ENCODE data around the gene CCDC15. TPM values are rescaled to one million over a fixed set of nuclear protein-coding genes. Genes with fewer than 3 reads are reported as not detected.

CCDC15 gene
- total and polyA plus RNA-seq, 2 donors (not counting 1 experiment from before 2014, with no cell fraction given): 1.2 to 2.3 TPM

DNA sequence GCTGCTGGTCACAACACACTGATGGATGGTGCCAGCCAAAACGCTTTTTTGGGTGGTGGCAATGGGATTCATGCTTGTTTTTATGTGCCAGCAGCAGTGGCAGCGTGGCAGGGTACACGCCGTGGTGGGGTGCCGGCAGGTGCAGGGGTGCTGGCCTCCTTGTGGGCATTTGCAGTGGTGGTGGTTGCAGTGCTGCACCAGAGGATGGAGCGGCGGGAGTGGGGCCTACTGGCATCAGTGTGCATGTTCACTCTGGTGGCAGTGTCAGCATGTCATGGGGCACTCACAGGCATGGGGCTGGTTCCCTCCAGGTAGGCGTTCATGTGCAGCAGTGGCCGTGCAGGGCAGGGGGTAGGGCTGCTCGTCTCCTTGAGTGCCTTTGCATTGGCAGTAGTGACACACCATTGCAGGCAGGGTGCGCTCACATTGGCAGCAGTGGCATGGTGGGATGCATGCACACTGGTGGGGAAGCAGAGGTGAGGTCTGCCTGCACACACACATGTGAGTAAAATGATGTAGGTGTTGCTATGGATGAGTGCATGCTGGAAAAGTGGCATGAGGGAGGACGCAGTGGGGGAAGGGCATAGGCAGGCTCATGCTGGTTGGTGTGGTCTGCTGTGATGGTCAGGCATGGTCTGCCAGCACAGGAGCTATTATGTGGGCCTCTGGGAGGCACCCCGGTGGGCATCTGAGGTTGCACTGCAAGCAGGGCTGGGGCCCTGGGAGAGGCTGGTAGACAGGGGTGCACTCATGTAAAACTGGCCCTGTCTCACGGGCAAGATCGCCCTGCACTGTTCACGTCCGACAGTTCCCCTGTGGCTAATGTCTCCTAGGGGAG is 29.9 kb downstream of the CCDC15 start:
- Histone ChIP-seq H2AFZ (ENCODE audit: low read length) (no peak overlapping the region), H3K9me3 (ENCODE audit: control insufficient read depth, insufficient read depth, low read depth, low read length) (no peaks in the 10 kb centered on the region), H3K79me2 (ENCODE audit: control insufficient read depth, insufficient read depth, low read length) (no peaks in the 10 kb centered on the region), H3K27ac (ENCODE audit: insufficient read depth, low read length) (no peak overlapping the region), H3K4me2 (ENCODE audit: extremely low read depth, insufficient read depth, low read length) (no peak overlapping the region), H4K20me1 (ENCODE audit: control insufficient read depth, extremely low read depth, insufficient read depth, low read length) (no peaks in the 10 kb centered on the region), H3K36me3 (ENCODE audit: control insufficient read depth, insufficient read depth, low read length) (no peaks in the 10 kb centered on the region), H3K27me3 (ENCODE audit: control insufficient read depth, insufficient read depth, low read length) (no peaks in the 10 kb centered on the region), H3K9ac (ENCODE audit: insufficient read depth, low read length) (no peak overlapping the region), H3K4me1 (ENCODE audit: control insufficient read depth, extremely low read depth, insufficient read depth, low read length) (no peaks in the 10 kb centered on the region), H3K4me3 (replicated peaks in 1 of 4; ENCODE audit: control extremely low read depth in 1 of 4, insufficient read depth in 1 of 4, low read depth in 3 of 4, low read length in 4 of 4) (no peak overlapping the region)
- DNase-seq (ENCODE audit: low read depth in 2 of 2): no peak
- TF ChIP-seq, protein P1, sequence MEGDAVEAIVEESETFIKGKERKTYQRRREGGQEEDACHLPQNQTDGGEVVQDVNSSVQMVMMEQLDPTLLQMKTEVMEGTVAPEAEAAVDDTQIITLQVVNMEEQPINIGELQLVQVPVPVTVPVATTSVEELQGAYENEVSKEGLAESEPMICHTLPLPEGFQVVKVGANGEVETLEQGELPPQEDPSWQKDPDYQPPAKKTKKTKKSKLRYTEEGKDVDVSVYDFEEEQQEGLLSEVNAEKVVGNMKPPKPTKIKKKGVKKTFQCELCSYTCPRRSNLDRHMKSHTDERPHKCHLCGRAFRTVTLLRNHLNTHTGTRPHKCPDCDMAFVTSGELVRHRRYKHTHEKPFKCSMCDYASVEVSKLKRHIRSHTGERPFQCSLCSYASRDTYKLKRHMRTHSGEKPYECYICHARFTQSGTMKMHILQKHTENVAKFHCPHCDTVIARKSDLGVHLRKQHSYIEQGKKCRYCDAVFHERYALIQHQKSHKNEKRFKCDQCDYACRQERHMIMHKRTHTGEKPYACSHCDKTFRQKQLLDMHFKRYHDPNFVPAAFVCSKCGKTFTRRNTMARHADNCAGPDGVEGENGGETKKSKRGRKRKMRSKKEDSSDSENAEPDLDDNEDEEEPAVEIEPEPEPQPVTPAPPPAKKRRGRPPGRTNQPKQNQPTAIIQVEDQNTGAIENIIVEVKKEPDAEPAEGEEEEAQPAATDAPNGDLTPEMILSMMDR (conservative IDR thresholded peaks at IDR 0.05 in 1 of 2, IDR thresholded peaks at IDR 0.05 in 1 of 2; ENCODE audit: low read depth in 1 of 2, low read length in 2 of 2): no peak
- no peak for TF ChIP-seq EZH2 (IDR thresholded peaks at IDR 0.05; ENCODE audit: low read length, missing control alignments)

DNA sequence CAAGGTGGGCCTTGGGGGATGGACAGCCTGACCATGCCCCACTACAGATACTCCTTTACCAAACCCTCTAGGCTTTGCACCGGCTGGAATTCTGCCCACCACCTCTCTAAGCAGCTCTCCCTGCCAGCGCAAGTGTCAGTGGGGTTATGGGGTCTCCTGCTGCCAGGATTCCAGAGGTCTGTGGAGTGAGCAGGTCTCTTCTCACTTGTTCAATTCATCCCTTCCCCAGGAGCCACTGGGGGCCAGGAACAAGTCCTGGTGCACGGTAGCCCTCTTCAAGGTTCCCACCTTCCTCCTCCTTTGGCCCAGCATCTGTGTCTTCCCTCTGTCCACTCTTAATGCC is 30.5 kb downstream of the CCDC15 start:
- Histone ChIP-seq H3K4me3 (replicated peaks in 1 of 4; ENCODE audit: control extremely low read depth in 1 of 4, insufficient read depth in 1 of 4, low read depth in 3 of 4, low read length in 4 of 4) (no peak overlapping the region), H3K27me3 (ENCODE audit: control insufficient read depth, insufficient read depth, low read length) (no peaks in the 10 kb centered on the region)

DNA sequence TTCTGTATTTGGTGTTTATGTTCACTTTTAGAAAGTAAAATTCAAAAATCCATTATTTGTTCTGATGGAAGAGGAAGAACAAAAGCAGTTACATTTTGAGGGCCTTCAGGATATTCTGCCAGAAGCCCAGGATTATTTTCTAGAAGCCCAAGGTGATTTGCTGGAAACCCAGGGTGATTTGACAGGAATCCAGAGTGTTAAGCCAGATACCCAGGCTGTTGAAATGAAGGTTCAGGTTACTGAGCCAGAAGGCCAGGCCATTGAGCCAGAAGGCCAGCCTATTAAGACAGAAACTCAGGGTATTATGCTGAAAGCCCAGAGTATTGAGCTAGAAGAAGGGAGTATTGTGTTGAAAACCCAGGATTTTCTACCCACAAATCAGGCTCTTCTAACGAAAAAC is 33.1 kb downstream of the CCDC15 start:
- H3K79me2 ChIP-seq (ENCODE audit: control insufficient read depth, insufficient read depth, low read length): no peaks in the 10 kb centered on the region

More for the DNA sequence above, 30.5 kb downstream of the CCDC15 start:
- TF ChIP-seq, protein P1 (conservative IDR thresholded peaks at IDR 0.05 in 1 of 2, IDR thresholded peaks at IDR 0.05 in 1 of 2; ENCODE audit: low read depth in 1 of 2, low read length in 2 of 2): no peak
- TF ChIP-seq EZH2 (IDR thresholded peaks at IDR 0.05; ENCODE audit: low read length, missing control alignments): no peak
- H3K27ac ChIP-seq (ENCODE audit: insufficient read depth, low read length): no peak overlapping the region
- no peak for DNase-seq (ENCODE audit: low read depth in 2 of 2)
- no peak overlapping the region for H3K4me2 ChIP-seq (ENCODE audit: extremely low read depth, insufficient read depth, low read length)
- H3K9me3 ChIP-seq (ENCODE audit: control insufficient read depth, insufficient read depth, low read depth, low read length): no peaks in the 10 kb centered on the region
- no peak overlapping the region for H3K9ac ChIP-seq (ENCODE audit: insufficient read depth, low read length)
- H4K20me1 ChIP-seq (ENCODE audit: control insufficient read depth, extremely low read depth, insufficient read depth, low read length): no peaks in the 10 kb centered on the region
- no peak overlapping the region for H2AFZ ChIP-seq (ENCODE audit: low read length)
- H3K4me1 ChIP-seq (ENCODE audit: control insufficient read depth, extremely low read depth, insufficient read depth, low read length): no peaks in the 10 kb centered on the region
- H3K79me2 ChIP-seq (ENCODE audit: control insufficient read depth, insufficient read depth, low read length): no peaks in the 10 kb centered on the region
- no peaks in the 10 kb centered on the region for H3K36me3 ChIP-seq (ENCODE audit: control insufficient read depth, insufficient read depth, low read length)

More for the DNA sequence above, 33.1 kb downstream of the CCDC15 start:
- no peak overlapping the region for H2AFZ ChIP-seq (ENCODE audit: low read length)
- no peaks in the 10 kb centered on the region for H3K36me3 ChIP-seq (ENCODE audit: control insufficient read depth, insufficient read depth, low read length)
- H3K4me3 ChIP-seq (replicated peaks in 1 of 4; ENCODE audit: control extremely low read depth in 1 of 4, insufficient read depth in 1 of 4, low read depth in 3 of 4, low read length in 4 of 4): no peak overlapping the region
- H3K4me2 ChIP-seq (ENCODE audit: extremely low read depth, insufficient read depth, low read length): no peak overlapping the region
- no peaks in the 10 kb centered on the region for H3K27me3 ChIP-seq (ENCODE audit: control insufficient read depth, insufficient read depth, low read length)
- no peaks in the 10 kb centered on the region for H3K4me1 ChIP-seq (ENCODE audit: control insufficient read depth, extremely low read depth, insufficient read depth, low read length)
- no peak overlapping the region for H3K9ac ChIP-seq (ENCODE audit: insufficient read depth, low read length)
- H4K20me1 ChIP-seq (ENCODE audit: control insufficient read depth, extremely low read depth, insufficient read depth, low read length): no peaks in the 10 kb centered on the region
- DNase-seq (ENCODE audit: low read depth in 2 of 2): no peak
- H3K27ac ChIP-seq (ENCODE audit: insufficient read depth, low read length): no peak overlapping the region
- H3K9me3 ChIP-seq (ENCODE audit: control insufficient read depth, insufficient read depth, low read depth, low read length): no peaks in the 10 kb centered on the region
- TF ChIP-seq, protein P1 (conservative IDR thresholded peaks at IDR 0.05 in 1 of 2, IDR thresholded peaks at IDR 0.05 in 1 of 2; ENCODE audit: low read depth in 1 of 2, low read length in 2 of 2): no peak
- TF ChIP-seq EZH2 (IDR thresholded peaks at IDR 0.05; ENCODE audit: low read length, missing control alignments): no peak
